SK-N-SH (cell line): ENCODE results near the gene DIPK1C. TPM values are rescaled to one million over a fixed set of nuclear protein-coding genes. Genes with fewer than 3 reads are reported as not detected.

Experiments used
- CTCF ChIA-PET: fragments of 300-600, 350-600 bp; formaldehyde crosslinking; extraction: SDS; loops from one replicate; lab custom pipeline; 2021; lab: Yijun Ruan, JAX
- POLR2A ChIA-PET: fragments of 350-600 bp; sonication (Branson Sonifier 250); formaldehyde crosslinking; extraction: SDS; loops from one replicate; lab custom pipeline; 2020; ENCODE audit warnings: antibody characterized with exemption, inconsistent platforms; lab: Yijun Ruan, JAX
- DNase-seq: peaks from one replicate; pipeline ENCODE4 v3.0.0; 2012
- H2AFZ ChIP-seq: fragments of 200-600 bp; sonication (generic); 2 replicates; pipeline ENCODE4 v1.8.1; 2016; ENCODE audit warnings: antibody characterized with exemption, mild to moderate bottlenecking, low read depth
- H3F3A ChIP-seq: fragments of 200-600 bp; sonication (generic); replicated peaks from 2 replicates; pipeline ENCODE3; 2016; ENCODE audit warnings: antibody characterized with exemption, mild to moderate bottlenecking; ENCODE audit not compliant: insufficient read depth
- H3K27ac ChIP-seq, 2 experiments: fragments of 200-500 bp in 1 of 2; fragments of 200-600 bp in 1 of 2; sonication (Bioruptor generic) in 1 of 2; sonication (generic), shearing (Covaris generic) in 1 of 2; 2 replicates each; pipeline versions ENCODE4 v1.5.1 to v1.6.1; 2014 to 2016; ENCODE audit warnings: low read depth in 2 of 2, inconsistent platforms in 1 of 2, low read length in 1 of 2, mild to moderate bottlenecking in 1 of 2, mixed read lengths in 1 of 2
- H3K27me3 ChIP-seq: fragments of 200-600 bp; sonication (generic), shearing (Covaris generic); 2 replicates; pipeline ENCODE4 v1.6.1; 2016; ENCODE audit warnings: mixed run types; ENCODE audit not compliant: insufficient read depth
- H3K36me3 ChIP-seq, 2 experiments: fragments of 200-500 bp in 1 of 2; fragments of 200-600 bp in 1 of 2; sonication (Bioruptor generic) in 1 of 2; sonication (generic) in 1 of 2; replicated peaks in 1 of 2; 2 replicates each; pipeline versions ENCODE3 to v1.5.1; 2014 to 2016; ENCODE audit warnings: low read length in 1 of 2, mild to moderate bottlenecking in 1 of 2; ENCODE audit not compliant: insufficient read depth in 2 of 2, control insufficient read depth in 1 of 2
- H3K4me1 ChIP-seq, 2 experiments: fragments of 200-500 bp in 1 of 2; fragments of 200-600 bp in 1 of 2; sonication (Bioruptor generic) in 1 of 2; sonication (generic), shearing (Covaris generic) in 1 of 2; 2 replicates each; pipeline versions ENCODE4 v1.5.1 to v1.6.1; 2014 to 2016; ENCODE audit warnings: low read depth in 1 of 2, low read length in 1 of 2, mixed run types in 1 of 2; ENCODE audit not compliant: insufficient read depth in 2 of 2, control insufficient read depth in 1 of 2
- H3K4me2 ChIP-seq: fragments of 200-600 bp; sonication (generic), shearing (Covaris generic); 2 replicates; pipeline ENCODE4 v1.6.1; 2017; ENCODE audit warnings: mixed run types
- H3K4me3 ChIP-seq, 2 experiments: fragments of 200-500 bp in 1 of 2; fragments of 200-600 bp in 1 of 2; sonication (Bioruptor generic) in 1 of 2; sonication (generic), shearing (Covaris generic) in 1 of 2; 2 replicates each; pipeline versions ENCODE4 v1.5.1 to v1.8.1; 2014 to 2016; ENCODE audit warnings: low read depth in 2 of 2, inconsistent platforms in 1 of 2, low read length in 1 of 2, mild to moderate bottlenecking in 1 of 2, mixed read lengths in 1 of 2, moderate library complexity in 1 of 2
- H3K79me2 ChIP-seq: fragments of 200-600 bp; sonication (generic); 2 replicates; pipeline ENCODE4 v1.8.1; 2017; ENCODE audit warnings: mild to moderate bottlenecking; ENCODE audit not compliant: insufficient read depth
- H3K9ac ChIP-seq: fragments of 200-600 bp; sonication (generic); 2 replicates; pipeline ENCODE4 v1.6.1; 2017; ENCODE audit warnings: mixed run types
- H3K9me2 ChIP-seq: fragments of 200-600 bp; sonication (generic); 2 replicates; pipeline ENCODE4 v1.6.1; 2017; ENCODE audit warnings: mixed run types
- H3K9me3 ChIP-seq: fragments of 200-600 bp; sonication (generic); 2 replicates; pipeline ENCODE4 v1.6.1; 2017; ENCODE audit warnings: mixed run types, mild to moderate bottlenecking, moderate library complexity
- H4K20me1 ChIP-seq: fragments of 200-600 bp; sonication (generic); 2 replicates; pipeline ENCODE4 v1.6.1; 2017; ENCODE audit warnings: mild to moderate bottlenecking, mixed run types; ENCODE audit not compliant: insufficient read depth
- CHD2 ChIP-seq: fragments of 150-350 bp; IDR thresholded peaks from 2 replicates; pipeline ENCODE4 v1.6.1; 2018; ENCODE audit warnings: low read length; ENCODE audit not compliant: partially characterized antibody
- FOSL2 ChIP-seq: IDR thresholded peaks from 2 replicates; pipeline ENCODE4 v1.4.0; 2012; ENCODE audit warnings: low read depth, mild to moderate bottlenecking, moderate library complexity, borderline replicate concordance
- FOXM1 ChIP-seq: IDR thresholded peaks from 2 replicates; pipeline ENCODE4 v1.4.0; 2012; ENCODE audit warnings: low read depth, mild to moderate bottlenecking
- GABPA ChIP-seq: IDR thresholded peaks from 2 replicates; pipeline ENCODE4 v1.4.0; 2012; ENCODE audit warnings: low read depth, mild to moderate bottlenecking
- IRF3 ChIP-seq: fragments of 150-350 bp; IDR thresholded peaks from 2 replicates; pipeline ENCODE4 v1.6.1; 2016; ENCODE audit warnings: mild to moderate bottlenecking, low read depth, low read length
- MAX ChIP-seq: IDR thresholded peaks from 2 replicates; pipeline ENCODE4 v1.4.0; 2012; ENCODE audit warnings: low read depth
- NFIC ChIP-seq: IDR thresholded peaks from 2 replicates; pipeline ENCODE4 v1.4.0; 2012; ENCODE audit warnings: borderline replicate concordance
- POLR2AphosphoS5 ChIP-seq: IDR thresholded peaks from 2 replicates; pipeline ENCODE4 v1.6.1; 2012; ENCODE audit warnings: low read depth, low read length
- RAD21 ChIP-seq: IDR thresholded peaks from 2 replicates; pipeline ENCODE4 v1.6.1; 2012; ENCODE audit warnings: mild to moderate bottlenecking, low read length
- RCOR1 ChIP-seq: fragments of 150-350 bp; IDR thresholded peaks from 2 replicates; pipeline ENCODE4 v1.6.1; 2017; ENCODE audit warnings: antibody characterized with exemption, low read length
- REST ChIP-seq: IDR thresholded peaks from 2 replicates; pipeline ENCODE4 v1.6.1; 2012; ENCODE audit warnings: mild to moderate bottlenecking, low read depth, low read length, moderate library complexity
- RXRA ChIP-seq: IDR thresholded peaks from 2 replicates; pipeline ENCODE4 v1.4.0; 2012; ENCODE audit warnings: low read depth, mild to moderate bottlenecking, borderline replicate concordance
- SIN3A ChIP-seq: IDR thresholded peaks from 2 replicates; pipeline ENCODE4 v1.6.1; 2012; ENCODE audit warnings: low read depth, mild to moderate bottlenecking, low read length, moderate library complexity, borderline replicate concordance
- SMC3 ChIP-seq: IDR thresholded peaks from 2 replicates; pipeline ENCODE4 v1.6.1; 2012; ENCODE audit warnings: low read depth, low read length, improper control_type of control experiment
- TCF12 ChIP-seq: IDR thresholded peaks from 2 replicates; pipeline ENCODE4 v1.4.0; 2012
- YY1 ChIP-seq: IDR thresholded peaks from 2 replicates; pipeline ENCODE4 v1.4.0; 2012; ENCODE audit warnings: low read depth, mild to moderate bottlenecking
- WGBS: methylation state at CpG from one replicate; pipeline ENCODE4 v1.1.6; 2017; ENCODE audit warnings: low lambda C conversion rate; 5-methylcytosine and 5-hydroxymethylcytosine counted together
- polyA plus RNA-seq, 3 experiments: library from polyadenylated mRNA; depleted of rRNA; stranded (reverse); fragments of >200 nt; gene quantifications; 2 replicates each; pipeline ENCODE4 v1.2.3, GENCODE V29; 2012

DIPK1C gene
- polyA plus RNA-seq, 1 of the 3 experiments (the other 2 are of a cell fraction), result not detected

- 9% methylated on average over 5 of the region's 5 CpGs for WGBS
- no peak overlapping the region for H3K4me2 ChIP-seq
- ChIA-PET CTCF (no interaction called here), POLR2A (no interaction called here)
- H2AFZ ChIP-seq, result no peak overlapping the region
- no peaks in the 10 kb centered on the region for H3K4me1 ChIP-seq
- H3K9ac ChIP-seq, result no peak overlapping the region
- H3K27me3 ChIP-seq, result peaks cover 39% of the 10 kb centered on the region; the same call in 1 of the 2 replicates
- TF ChIP-seq RCOR1 (no peak), FOSL2 (no peak), RAD21 (no peak), FOXM1 (no peak), TCF12 (no peak), NFIC (no peak), IRF3 (no peak), SIN3A (no peak), RXRA (no peak), MAX (no peak)
- no peaks in the 10 kb centered on the region for H3K9me2 ChIP-seq
- H3K36me3 ChIP-seq, result no peaks in the 10 kb centered on the region
- H4K20me1 ChIP-seq, result no peaks in the 10 kb centered on the region
- DNase-seq, result no peak
- no peaks in the 10 kb centered on the region for H3K79me2 ChIP-seq
- H3F3A ChIP-seq, result no peaks in the 10 kb centered on the region
- H3K4me3 ChIP-seq, result no peak overlapping the region
- no peaks in the 10 kb centered on the region for H3K9me3 ChIP-seq
- H3K27ac ChIP-seq, result no peak overlapping the region
Measured at GRCh38 chr18:74420926-74421325, 36.2 kb downstream of the DIPK1C start.

GRCh38 chr18:74420481-74420880, 36.6 kb downstream of the DIPK1C start:
- CTCF ChIA-PET, result no interaction called here
- DNase-seq, result no peak

More at GRCh38 chr18:74420481-74420880, 36.6 kb downstream of the DIPK1C start:
- Histone ChIP-seq H3K9ac (no peak overlapping the region), H3K27ac (no peak overlapping the region), H3K36me3 (no peaks in the 10 kb centered on the region), H3K27me3 (peaks cover 39% of the 10 kb centered on the region; the same call in 1 of the 2 replicates), H3K79me2 (no peaks in the 10 kb centered on the region), H4K20me1 (no peaks in the 10 kb centered on the region), H2AFZ (no peak overlapping the region), H3K9me2 (no peaks in the 10 kb centered on the region), H3F3A (no peaks in the 10 kb centered on the region), H3K9me3 (no peaks in the 10 kb centered on the region), H3K4me2 (no peak overlapping the region), H3K4me1 (no peaks in the 10 kb centered on the region), H3K4me3 (no peak overlapping the region)
- 20% methylated on average over 2 of the region's 2 CpGs for WGBS
- TF ChIP-seq SIN3A, result no peak
- TF ChIP-seq SMC3, result no peak
- no peak for TF ChIP-seq CHD2
- no peak for TF ChIP-seq RAD21
- no peak for TF ChIP-seq GABPA
- no peak for TF ChIP-seq REST
- TF ChIP-seq POLR2AphosphoS5, result no peak
- no peak for TF ChIP-seq FOXM1
- no peak for TF ChIP-seq MAX
- TF ChIP-seq RCOR1, result no peak
- TF ChIP-seq YY1, result no peak
- POLR2A ChIA-PET, result no interaction called here
